Dendritic cell treated with granulocyte-macrophage colony-stimulating factor and Interleukin-4, amounts not matched to agents 40 ng/mL and 50 ng/mL, for 4 days (primary cell): Measurements from ENCODE around the gene GJB3.
"Not testable (repeated sequence)": the region's sequence is repeated elsewhere in the genome, so short reads cannot be mapped to it uniquely, and the experiment has no call there.

ENCODE experiments used
- H3K27ac Mint-ChIP-seq: one replicate; pipeline ENCODE4 v1.8.0; 2022; ENCODE audit warnings: mild to moderate bottlenecking, mixed read lengths
- H3K27me3 Mint-ChIP-seq: one replicate; pipeline ENCODE4 v1.8.0; 2022; ENCODE audit warnings: mild to moderate bottlenecking, mixed read lengths
- H3K36me3 Mint-ChIP-seq: one replicate; pipeline ENCODE4 v1.8.0; 2022; ENCODE audit warnings: low read depth, mixed read lengths
- H3K4me1 Mint-ChIP-seq: one replicate; pipeline ENCODE4 v1.8.0; 2022; ENCODE audit warnings: low read depth, mixed read lengths
- H3K4me3 Mint-ChIP-seq: one replicate; pipeline ENCODE4 v1.8.0; 2022; ENCODE audit warnings: mild to moderate bottlenecking, moderate library complexity, mixed read lengths
- H3K9me3 Mint-ChIP-seq: one replicate; pipeline ENCODE4 v1.8.0; 2022; ENCODE audit warnings: mixed read lengths
- intact Hi-C: fragments of 100-400 bp; cut with micrococcal nuclease; formaldehyde crosslinking; loops from one replicate; pipeline ENCODE4 v1.15.0; 2022

Gene GJB3

GRCh38 chr1:34803770-34804169 is 22.8 kb downstream of the GJB3 start:
- Mint-ChIP-seq H3K4me3 (no peak overlapping the region), H3K27me3 (peaks cover 5% of the 10 kb centered on the region), H3K9me3 (no peaks in the 10 kb centered on the region), H3K36me3 (no peaks in the 10 kb centered on the region), H3K27ac (no peak overlapping the region), H3K4me1 (no peaks in the 10 kb centered on the region)
- intact Hi-C loops: no loop called here

GRCh38 chr1:34806396-34806795 is 25.4 kb downstream of the GJB3 start:
- intact Hi-C loops: no loop called here
- H3K9me3 Mint-ChIP-seq: no peaks in the 10 kb centered on the region
- no peak overlapping the region for H3K4me3 Mint-ChIP-seq
- H3K36me3 Mint-ChIP-seq: no peaks in the 10 kb centered on the region
- H3K4me1 Mint-ChIP-seq: no peaks in the 10 kb centered on the region
- no peak overlapping the region for H3K27ac Mint-ChIP-seq
- H3K27me3 Mint-ChIP-seq: peaks cover 3% of the 10 kb centered on the region

GRCh38 chr1:34808051-34808810 is 27.2 kb downstream of the GJB3 start:
- H3K9me3 Mint-ChIP-seq: no peaks in the 10 kb centered on the region
- H3K36me3 Mint-ChIP-seq: no peaks in the 10 kb centered on the region
- H3K27ac Mint-ChIP-seq: no peak overlapping the region
- H3K27me3 Mint-ChIP-seq: peaks cover 3% of the 10 kb centered on the region
- no peaks in the 10 kb centered on the region for H3K4me1 Mint-ChIP-seq
- H3K4me3 Mint-ChIP-seq: no peak overlapping the region
- intact Hi-C loops: no loop called here

- H3K4me3 Mint-ChIP-seq, intact Hi-C loops, H3K27ac Mint-ChIP-seq, H3K4me1 Mint-ChIP-seq, H3K9me3 Mint-ChIP-seq, H3K36me3 Mint-ChIP-seq, H3K27me3 Mint-ChIP-seq: not testable (repeated sequence)
These were observed 29.8 kb downstream of the GJB3 start for GRCh38 chr1:34810781-34811180.

GRCh38 chr1:34816332-34816731 is 35.3 kb downstream of the GJB3 start:
- no peaks in the 10 kb centered on the region for H3K9me3 Mint-ChIP-seq
- intact Hi-C loops: no loop called here
- H3K27me3 Mint-ChIP-seq: no peaks in the 10 kb centered on the region
- H3K4me3 Mint-ChIP-seq: no peak overlapping the region
- H3K27ac Mint-ChIP-seq: no peak overlapping the region
- H3K36me3 Mint-ChIP-seq: no peaks in the 10 kb centered on the region
- no peaks in the 10 kb centered on the region for H3K4me1 Mint-ChIP-seq

- no peaks in the 10 kb centered on the region for H3K27me3 Mint-ChIP-seq
- intact Hi-C loops: no loop called here
- H3K4me1 Mint-ChIP-seq: no peaks in the 10 kb centered on the region
- H3K9me3 Mint-ChIP-seq: no peaks in the 10 kb centered on the region
- H3K27ac Mint-ChIP-seq: no peak overlapping the region
- H3K36me3 Mint-ChIP-seq: no peaks in the 10 kb centered on the region
- H3K4me3 Mint-ChIP-seq: no peak overlapping the region
These were observed 35.8 kb downstream of the GJB3 start for GRCh38 chr1:34816778-34817177.

GRCh38 chr1:34818862-34819261 is 37.8 kb downstream of the GJB3 start:
- H3K4me3 Mint-ChIP-seq, H3K4me1 Mint-ChIP-seq, H3K36me3 Mint-ChIP-seq, intact Hi-C loops, H3K9me3 Mint-ChIP-seq, H3K27ac Mint-ChIP-seq, H3K27me3 Mint-ChIP-seq: not testable (repeated sequence)

GRCh38 chr1:34822202-34822601 is 41.2 kb downstream of the GJB3 start:
- H3K4me1 Mint-ChIP-seq: no peaks in the 10 kb centered on the region
- no peaks in the 10 kb centered on the region for H3K36me3 Mint-ChIP-seq
- intact Hi-C loops: no loop called here
- H3K27ac Mint-ChIP-seq: no peak overlapping the region
- H3K27me3 Mint-ChIP-seq: no peaks in the 10 kb centered on the region
- no peak overlapping the region for H3K4me3 Mint-ChIP-seq
- H3K9me3 Mint-ChIP-seq: peaks cover 8% of the 10 kb centered on the region

GRCh38 chr1:34824817-34825454 is 43.9 kb downstream of the GJB3 start:
- Mint-ChIP-seq H3K4me1 (no peaks in the 10 kb centered on the region), H3K36me3 (no peaks in the 10 kb centered on the region), H3K9me3 (peaks cover 8% of the 10 kb centered on the region), H3K27me3 (no peaks in the 10 kb centered on the region), H3K27ac (no peak overlapping the region), H3K4me3 (no peak overlapping the region)
- intact Hi-C loops: no loop called here

- Mint-ChIP-seq H3K9me3 (peaks cover 8% of the 10 kb centered on the region), H3K27me3 (no peaks in the 10 kb centered on the region), H3K27ac (no peak overlapping the region), H3K4me1 (no peaks in the 10 kb centered on the region), H3K4me3 (no peak overlapping the region), H3K36me3 (no peaks in the 10 kb centered on the region)
- intact Hi-C loops: no loop called here
These were observed 44.6 kb downstream of the GJB3 start for GRCh38 chr1:34825455-34826091.

- Mint-ChIP-seq H3K27ac (no peak overlapping the region), H3K4me3 (no peak overlapping the region)
- intact Hi-C loops: no loop called here
These were observed 46.4 kb downstream of the GJB3 start for GRCh38 chr1:34827341-34827941.

GRCh38 chr1:34828611-34829010 is 47.6 kb downstream of the GJB3 start:
- H3K4me3 Mint-ChIP-seq: no peak overlapping the region
- H3K4me1 Mint-ChIP-seq: no peaks in the 10 kb centered on the region
- H3K36me3 Mint-ChIP-seq: no peaks in the 10 kb centered on the region
- intact Hi-C loops: no loop called here
- no peaks in the 10 kb centered on the region for H3K27me3 Mint-ChIP-seq
- peaks cover 8% of the 10 kb centered on the region for H3K9me3 Mint-ChIP-seq
- H3K27ac Mint-ChIP-seq: no peak overlapping the region

More at GRCh38 chr1:34827341-34827941, 46.4 kb downstream of the GJB3 start:
- Mint-ChIP-seq H3K4me1 (no peaks in the 10 kb centered on the region), H3K27me3 (no peaks in the 10 kb centered on the region), H3K9me3 (peaks cover 8% of the 10 kb centered on the region), H3K36me3 (no peaks in the 10 kb centered on the region)

GRCh38 chr1:34829250-34829649 is 48.2 kb downstream of the GJB3 start:
- Mint-ChIP-seq H3K36me3 (no peaks in the 10 kb centered on the region), H3K27me3 (no peaks in the 10 kb centered on the region), H3K4me3 (no peak overlapping the region), H3K27ac (no peak overlapping the region), H3K9me3 (peaks cover 2% of the 10 kb centered on the region), H3K4me1 (no peaks in the 10 kb centered on the region)
- intact Hi-C loops: no loop called here

- H3K27ac Mint-ChIP-seq: no peak overlapping the region
These were observed 50.8 kb downstream of the GJB3 start for GRCh38 chr1:34831721-34832246.

More at GRCh38 chr1:34831721-34832246, 50.8 kb downstream of the GJB3 start:
- no peaks in the 10 kb centered on the region for H3K4me1 Mint-ChIP-seq
- no peaks in the 10 kb centered on the region for H3K9me3 Mint-ChIP-seq
- intact Hi-C loops: no loop called here
- H3K4me3 Mint-ChIP-seq: no peak overlapping the region
- no peaks in the 10 kb centered on the region for H3K27me3 Mint-ChIP-seq
- no peaks in the 10 kb centered on the region for H3K36me3 Mint-ChIP-seq
